Rectal smooth muscle tissue (tissue), 1 donor: ENCODE data around the gene HAUS7.

Source experiments
- H3K27ac ChIP-seq: one replicate; pipeline ENCODE4 v1.7.0; 2013; ENCODE audit warnings: low read depth, low read length, inconsistent platforms
- H3K27me3 ChIP-seq: one replicate; pipeline ENCODE4 v1.7.0; 2013; ENCODE audit warnings: low read length; ENCODE audit not compliant: control insufficient read depth, insufficient read depth
- H3K36me3 ChIP-seq: one replicate; pipeline ENCODE4 v1.7.0; 2013; ENCODE audit warnings: low read length; ENCODE audit not compliant: control insufficient read depth, insufficient read depth
- H3K4me1 ChIP-seq: one replicate; pipeline ENCODE4 v1.7.0; 2013; ENCODE audit warnings: low read length; ENCODE audit not compliant: control insufficient read depth, insufficient read depth
- H3K4me3 ChIP-seq: one replicate; pipeline ENCODE4 v1.7.0; 2013; ENCODE audit warnings: low read length
- H3K9ac ChIP-seq: one replicate; pipeline ENCODE4 v1.7.0; 2013; ENCODE audit warnings: low read length

The HAUS7 gene

DNA sequence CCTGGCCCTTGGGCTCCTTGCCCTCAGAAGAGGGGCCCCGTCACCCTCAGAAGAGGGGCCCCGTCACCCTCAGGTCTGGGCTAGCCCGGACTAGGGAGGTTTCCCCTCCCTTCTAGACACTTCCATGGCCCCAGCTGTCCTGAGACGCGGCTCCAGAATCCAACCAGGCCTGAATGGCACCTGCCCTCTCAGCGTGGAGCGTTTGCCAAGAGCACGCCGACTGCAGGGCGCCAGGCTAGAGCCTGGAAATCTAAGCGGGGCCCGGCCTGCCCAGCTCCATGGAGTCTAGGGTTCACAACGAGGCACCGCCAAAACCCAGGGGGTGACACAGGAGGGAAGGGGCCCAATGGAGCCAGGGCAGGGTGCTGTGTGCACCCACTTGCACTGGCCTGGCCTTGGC lies 39.2 kb upstream of the HAUS7 start:
- Histone ChIP-seq H3K4me3 (no peak overlapping the region), H3K9ac (no peak overlapping the region), H3K27ac (no peak overlapping the region), H3K36me3 (no peaks in the 10 kb centered on the region), H3K4me1 (no peaks in the 10 kb centered on the region), H3K27me3 (peaks cover 5% of the 10 kb centered on the region)

DNA sequence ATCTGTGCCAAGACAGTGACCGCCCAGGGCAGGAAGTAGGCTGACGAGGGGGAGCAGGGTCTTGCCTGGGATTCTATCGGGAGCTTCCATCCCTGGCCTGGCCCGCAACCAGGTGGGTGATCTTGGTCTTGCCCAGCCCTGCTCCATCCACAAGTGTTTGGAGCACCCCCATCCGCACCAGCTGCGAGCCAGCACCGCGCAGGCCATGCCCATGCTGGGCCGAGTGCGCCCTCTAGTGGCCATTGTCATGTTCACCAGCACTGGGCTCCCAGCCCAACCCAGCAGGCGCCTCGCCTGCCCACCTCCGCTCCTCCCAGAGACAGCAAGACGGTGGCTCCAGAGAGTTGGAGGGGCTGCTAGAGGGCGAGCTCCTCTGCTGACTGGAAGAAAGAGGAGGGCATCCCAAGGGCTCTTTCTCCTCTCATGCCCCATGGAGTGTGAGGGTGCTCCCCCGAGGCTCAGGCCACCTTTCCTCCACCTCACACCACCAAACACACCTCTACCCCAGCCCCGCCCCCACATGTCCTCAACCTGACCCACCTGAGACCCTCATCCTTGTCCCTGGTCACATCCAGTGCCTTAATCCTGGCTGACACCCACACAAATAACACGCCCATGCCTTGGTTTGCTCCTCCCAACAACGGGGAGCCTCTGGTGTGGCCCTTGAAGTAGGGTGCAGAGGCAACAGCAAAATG lies 37.3 kb upstream of the HAUS7 start:
- Histone ChIP-seq H3K27ac (no peak overlapping the region), H3K9ac (no peak overlapping the region), H3K4me3 (no peak overlapping the region), H3K4me1 (no peaks in the 10 kb centered on the region), H3K36me3 (no peaks in the 10 kb centered on the region), H3K27me3 (peaks cover 5% of the 10 kb centered on the region)

DNA sequence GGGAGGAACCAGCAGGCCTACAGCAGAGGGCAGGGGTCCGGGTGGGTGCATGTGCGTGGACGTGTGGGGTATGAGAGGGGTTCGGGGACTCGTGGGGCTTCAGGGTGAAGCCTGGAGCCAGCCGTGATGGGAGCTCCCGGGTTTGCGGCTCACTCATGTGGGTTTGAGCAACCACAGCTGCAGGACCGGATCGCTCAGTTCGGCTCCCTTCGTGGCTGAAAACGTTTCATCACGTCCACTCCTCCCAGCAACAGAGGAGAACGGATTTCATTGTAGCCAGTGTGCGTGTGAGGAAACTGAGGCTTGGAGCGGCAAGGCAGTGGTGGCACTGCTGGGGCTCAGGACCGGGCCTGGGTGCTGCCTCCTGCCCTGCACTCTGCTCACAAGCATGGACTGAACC lies 35.0 kb upstream of the HAUS7 start:
- no peak overlapping the region for H3K4me3 ChIP-seq
- H3K27me3 ChIP-seq = peaks cover 2% of the 10 kb centered on the region
- H3K4me1 ChIP-seq = no peaks in the 10 kb centered on the region
- H3K27ac ChIP-seq = no peak overlapping the region
- H3K9ac ChIP-seq = no peak overlapping the region
- no peaks in the 10 kb centered on the region for H3K36me3 ChIP-seq

DNA sequence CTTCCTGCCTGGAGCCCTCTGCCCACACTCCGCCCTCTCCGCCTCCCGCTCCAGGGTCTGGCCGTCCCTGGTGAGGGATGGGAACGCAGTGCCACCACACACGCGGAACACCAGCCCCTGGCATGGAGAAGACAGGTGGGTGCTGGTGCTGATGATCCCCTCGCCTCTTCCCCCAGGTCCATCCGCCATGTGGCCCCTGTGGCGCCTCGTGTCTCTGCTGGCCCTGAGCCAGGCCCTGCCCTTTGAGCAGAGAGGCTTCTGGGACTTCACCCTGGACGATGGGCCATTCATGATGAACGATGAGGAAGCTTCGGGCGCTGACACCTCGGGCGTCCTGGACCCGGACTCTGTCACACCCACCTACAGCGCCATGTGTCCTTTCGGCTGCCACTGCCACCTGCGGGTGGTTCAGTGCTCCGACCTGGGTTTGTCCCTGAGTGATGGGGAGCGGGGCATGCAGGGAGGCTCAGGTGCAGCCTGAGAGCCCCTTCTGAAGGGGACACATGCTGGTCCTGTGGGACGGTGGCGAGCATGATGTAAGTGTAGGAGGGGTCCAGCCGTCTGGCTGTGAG lies 34.2 kb upstream of the HAUS7 start:
- Histone ChIP-seq H3K27me3 (no peaks in the 10 kb centered on the region), H3K4me3 (no peak overlapping the region), H3K36me3 (no peaks in the 10 kb centered on the region), H3K9ac (no peak overlapping the region), H3K4me1 (no peaks in the 10 kb centered on the region), H3K27ac (no peak overlapping the region)

DNA sequence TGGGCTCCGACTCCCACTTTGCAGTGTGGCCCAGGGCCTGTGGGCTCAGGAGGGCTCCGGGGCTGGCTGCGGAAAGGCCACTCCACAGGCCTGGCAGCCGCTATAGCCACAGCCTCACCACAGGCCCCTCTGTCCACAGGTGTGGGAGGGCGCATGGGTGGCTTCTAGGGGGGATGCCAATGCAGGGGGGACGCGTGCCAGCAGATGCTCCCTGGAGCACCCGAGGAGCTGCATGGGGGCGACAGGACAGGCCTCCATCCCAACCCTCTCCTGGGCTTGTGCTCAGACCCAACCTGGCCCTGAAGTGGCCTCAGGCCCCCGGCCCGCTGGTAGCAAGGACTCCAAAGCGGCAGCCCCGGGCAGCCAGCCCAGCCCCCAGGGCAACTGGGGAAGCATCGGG lies 32.4 kb upstream of the HAUS7 start:
- H3K4me3 ChIP-seq = no peak overlapping the region
- no peak overlapping the region for H3K9ac ChIP-seq
- no peak overlapping the region for H3K27ac ChIP-seq
- no peaks in the 10 kb centered on the region for H3K36me3 ChIP-seq
- H3K4me1 ChIP-seq = no peaks in the 10 kb centered on the region
- H3K27me3 ChIP-seq = no peaks in the 10 kb centered on the region

DNA sequence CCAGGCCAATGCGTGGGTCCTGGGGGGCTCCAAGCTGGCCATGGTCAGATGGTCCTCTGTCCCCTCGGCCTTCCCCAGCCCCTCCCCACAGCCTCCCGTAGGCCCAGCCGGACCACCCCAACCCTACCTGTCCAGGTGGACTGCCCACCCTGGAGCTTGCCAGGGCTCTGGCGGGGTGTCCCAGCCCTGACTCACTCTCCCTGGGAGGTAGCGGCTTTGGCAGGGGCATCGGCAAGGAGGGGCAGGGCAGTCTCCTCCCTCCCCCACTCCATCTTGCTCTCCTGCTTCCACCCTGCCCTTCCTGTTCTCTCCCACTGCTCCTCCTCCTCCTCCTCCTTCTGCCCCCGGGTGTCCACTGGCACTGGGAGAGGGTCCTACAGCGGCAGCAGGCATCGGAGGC lies 31.8 kb upstream of the HAUS7 start:
- no peak overlapping the region for H3K9ac ChIP-seq
- H3K4me3 ChIP-seq = no peak overlapping the region
- no peak overlapping the region for H3K27ac ChIP-seq
- H3K4me1 ChIP-seq = no peaks in the 10 kb centered on the region
- H3K27me3 ChIP-seq = no peaks in the 10 kb centered on the region
- H3K36me3 ChIP-seq = no peaks in the 10 kb centered on the region

DNA sequence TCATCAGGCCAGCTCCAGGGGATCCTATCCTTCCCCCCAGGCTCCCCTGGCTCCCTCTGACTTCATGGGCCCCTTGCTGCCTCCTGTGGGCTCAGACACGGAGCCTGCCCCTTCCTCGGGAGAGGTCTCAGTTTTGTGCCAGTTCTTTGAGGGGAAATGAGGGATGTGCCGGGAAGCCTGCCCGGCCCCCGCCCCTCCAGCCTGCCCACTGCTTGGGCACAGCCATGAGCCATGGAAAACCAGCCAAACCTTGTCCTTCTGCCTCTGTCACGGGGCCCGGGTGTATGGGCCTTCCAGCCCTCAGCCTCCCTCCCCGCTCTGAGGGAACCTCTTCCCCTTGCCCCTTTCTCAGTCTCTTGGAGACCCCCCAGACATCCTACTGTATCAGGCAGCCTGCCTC lies 31.2 kb upstream of the HAUS7 start:
- H3K4me3 ChIP-seq = no peak overlapping the region
- no peaks in the 10 kb centered on the region for H3K36me3 ChIP-seq
- H3K27me3 ChIP-seq = no peaks in the 10 kb centered on the region
- no peak overlapping the region for H3K9ac ChIP-seq
- no peaks in the 10 kb centered on the region for H3K4me1 ChIP-seq
- no peak overlapping the region for H3K27ac ChIP-seq

DNA sequence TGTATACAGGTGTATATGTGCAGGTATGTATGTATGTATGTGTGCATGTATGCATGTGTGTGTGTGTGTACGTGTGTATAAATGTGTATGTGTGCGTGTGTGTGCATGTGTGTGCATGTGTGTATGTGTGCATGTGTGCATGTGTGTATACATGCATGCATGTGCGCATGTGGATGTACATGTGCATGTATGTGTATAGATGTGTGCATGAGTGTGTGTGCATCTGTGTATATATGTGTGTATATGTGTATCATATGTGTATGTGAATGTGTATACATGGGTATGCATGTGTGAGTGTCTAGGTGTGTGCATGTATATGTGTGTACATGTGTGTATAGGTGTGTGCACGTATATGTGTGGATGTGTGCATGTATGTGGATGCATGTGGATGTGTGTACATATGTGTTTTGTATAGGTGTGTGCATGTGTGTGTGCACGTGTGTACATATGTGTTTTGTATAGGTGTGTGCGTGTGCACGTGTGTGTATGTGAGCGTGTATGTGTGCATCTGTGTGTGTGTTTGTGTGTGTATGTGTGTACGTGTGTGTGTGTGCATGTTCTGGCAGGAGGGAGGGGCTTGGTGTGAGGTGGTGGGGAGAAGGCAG lies 30.4 kb upstream of the HAUS7 start:
- Histone ChIP-seq H3K4me3 (no peak overlapping the region), H3K9ac (no peak overlapping the region), H3K27ac (no peak overlapping the region), H3K27me3 (no peaks in the 10 kb centered on the region), H3K4me1 (no peaks in the 10 kb centered on the region), H3K36me3 (no peaks in the 10 kb centered on the region)

DNA sequence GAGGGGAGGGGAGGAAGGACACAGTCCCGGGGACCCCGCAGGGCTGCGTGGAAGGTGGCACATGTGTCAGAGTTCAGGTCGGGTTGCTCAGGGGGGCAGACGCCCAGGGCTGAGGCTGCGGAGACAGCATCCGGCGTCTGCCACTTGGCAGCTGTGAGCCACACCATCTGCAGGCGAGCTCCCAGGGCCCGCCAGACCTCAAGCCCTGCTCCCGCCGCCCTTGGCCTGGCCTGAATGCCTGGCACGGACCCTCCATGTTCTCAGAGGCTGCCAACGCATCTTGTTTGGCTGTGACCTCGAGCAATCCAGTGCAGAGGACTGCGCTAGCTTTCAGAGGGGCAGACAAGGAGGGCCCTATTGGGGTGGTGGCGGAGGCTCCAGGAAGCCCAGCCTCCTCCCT lies 29.5 kb upstream of the HAUS7 start:
- no peak overlapping the region for H3K4me3 ChIP-seq
- H3K9ac ChIP-seq = no peak overlapping the region
- no peak overlapping the region for H3K27ac ChIP-seq
- H3K27me3 ChIP-seq = no peaks in the 10 kb centered on the region
- H3K4me1 ChIP-seq = no peaks in the 10 kb centered on the region
- no peaks in the 10 kb centered on the region for H3K36me3 ChIP-seq

DNA sequence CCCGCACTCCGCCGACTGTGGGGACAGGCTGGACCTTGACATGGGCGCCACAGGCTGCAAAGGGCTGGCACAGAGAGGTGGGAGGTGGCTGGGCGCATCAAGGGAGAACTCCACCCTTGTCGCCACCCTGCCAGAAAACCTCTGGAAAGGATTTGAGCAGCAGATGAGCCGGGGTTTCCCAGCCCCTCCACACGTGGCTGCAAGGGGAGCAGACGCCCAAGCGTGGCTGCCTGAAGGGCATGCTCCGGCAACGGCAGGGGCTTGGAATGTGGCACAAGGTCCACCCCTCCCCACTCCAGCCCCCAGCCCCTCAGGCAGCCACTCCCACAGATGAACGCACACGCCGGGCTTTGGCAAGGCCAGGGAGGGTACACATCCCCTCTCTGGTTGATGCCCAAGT lies 29.0 kb upstream of the HAUS7 start:
- Histone ChIP-seq H3K27me3 (no peaks in the 10 kb centered on the region), H3K36me3 (no peaks in the 10 kb centered on the region), H3K27ac (no peak overlapping the region), H3K4me1 (no peaks in the 10 kb centered on the region), H3K9ac (no peak overlapping the region), H3K4me3 (no peak overlapping the region)

DNA sequence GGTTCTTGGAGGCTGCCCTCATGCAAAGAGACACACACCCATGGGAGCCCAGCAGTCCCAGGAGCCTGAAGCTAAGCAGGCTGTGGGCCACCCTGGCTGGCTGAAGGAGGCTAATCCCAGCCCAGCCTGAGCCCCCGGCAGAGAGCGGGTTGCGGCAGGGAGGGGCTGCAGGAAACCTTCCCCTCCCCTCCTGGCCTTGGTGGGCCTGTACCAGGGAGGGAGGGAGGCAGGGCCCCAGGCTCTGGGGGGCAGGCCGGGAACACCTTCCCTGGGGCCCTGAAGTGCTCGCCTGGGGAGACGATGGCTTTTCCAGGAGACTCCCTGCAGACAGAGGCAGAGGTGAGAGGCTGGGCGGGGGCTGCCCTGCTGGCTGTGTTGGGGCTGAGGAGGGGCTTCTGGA lies 28.1 kb upstream of the HAUS7 start:
- H3K27ac ChIP-seq = no peak overlapping the region
- H3K9ac ChIP-seq = no peak overlapping the region
- H3K4me3 ChIP-seq = no peak overlapping the region
- H3K27me3 ChIP-seq = no peaks in the 10 kb centered on the region
- no peaks in the 10 kb centered on the region for H3K36me3 ChIP-seq
- no peaks in the 10 kb centered on the region for H3K4me1 ChIP-seq

DNA sequence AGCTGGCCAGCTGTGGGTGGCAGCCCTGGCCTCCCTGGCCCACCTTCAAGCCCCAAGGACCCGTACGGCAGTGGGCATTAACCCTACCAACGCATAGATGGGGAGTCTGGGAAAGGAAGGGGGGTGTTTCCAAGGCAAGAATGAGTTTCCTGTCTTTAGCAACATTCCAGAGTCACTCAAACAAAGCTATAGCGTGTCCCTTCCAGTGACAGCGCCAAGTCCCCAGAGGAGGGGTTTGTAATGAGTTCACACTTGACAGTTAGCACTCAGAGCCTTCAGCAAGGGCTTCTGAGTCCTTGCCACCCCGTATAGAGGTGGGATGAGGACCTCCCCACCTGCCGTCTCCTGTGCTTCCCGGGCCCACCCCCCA lies 26.2 kb upstream of the HAUS7 start:
- H3K27ac ChIP-seq = no peak overlapping the region
- H3K36me3 ChIP-seq = no peaks in the 10 kb centered on the region
- no peak overlapping the region for H3K4me3 ChIP-seq
- no peaks in the 10 kb centered on the region for H3K27me3 ChIP-seq
- H3K9ac ChIP-seq = no peak overlapping the region
- no peaks in the 10 kb centered on the region for H3K4me1 ChIP-seq
